HepG2 (cell line): ENCODE measurements around the gene HARBI1. TPM values are rescaled to one million over a fixed set of nuclear protein-coding genes. Genes with fewer than 3 reads are reported as not detected.

Experiments
- CEBPB ChIP-seq: IDR thresholded peaks from 2 replicates; pipeline ENCODE4 v1.6.1; 2011; ENCODE audit warnings: low read depth, low read length, improper control_type of control experiment, borderline replicate concordance
- CREB1 ChIP-seq, 2 experiments: fragments of 450-650 bp in 1 of 2; IDR thresholded peaks; 2 replicates each; pipeline ENCODE4 v1.6.1; 2016 to 2017; ENCODE audit warnings: control low read depth in 1 of 2, mild to moderate bottlenecking in 1 of 2, missing compliant biosample characterization in 1 of 2, missing genetic modification characterization in 1 of 2
- EEA1 ChIP-seq: sonication (generic); formaldehyde crosslinking; IDR thresholded peaks from 2 replicates; pipeline ENCODE4 v1.5.1; 2020; ENCODE audit warnings: mild to moderate bottlenecking, missing genetic modification reagents, borderline replicate concordance
- ELF1 ChIP-seq: sonication (generic); formaldehyde crosslinking; IDR thresholded peaks from 2 replicates; pipeline ENCODE4 v1.4.0; 2020; ENCODE audit warnings: missing genetic modification reagents
- FOXA3 ChIP-seq: IDR thresholded peaks from 2 replicates; pipeline ENCODE4 v1.6.1; 2016; ENCODE audit warnings: missing genetic modification reagents, missing compliant biosample characterization
- HMG20B ChIP-seq: conservative IDR thresholded peaks from 2 replicates; pipeline ENCODE4 v1.6.1; 2016; ENCODE audit warnings: missing genetic modification reagents, missing compliant biosample characterization
- NPAS2 ChIP-seq: sonication (generic); formaldehyde crosslinking; IDR thresholded peaks from 2 replicates; pipeline ENCODE4 v1.8.0; 2022; ENCODE audit warnings: mild to moderate bottlenecking, missing genetic modification reagents, borderline replicate concordance
- NR3C1 ChIP-seq: sonication (generic); formaldehyde crosslinking; IDR thresholded peaks from 2 replicates; pipeline ENCODE4 v1.4.0; 2020; ENCODE audit warnings: missing genetic modification reagents
- ZBTB20 ChIP-seq: sonication (generic); formaldehyde crosslinking; IDR thresholded peaks from 2 replicates; pipeline ENCODE4 v1.8.1; 2023; ENCODE audit warnings: missing genetic modification reagents, low read depth, mild to moderate bottlenecking, borderline replicate concordance
- ZBTB3 ChIP-seq: sonication (generic); formaldehyde crosslinking; IDR thresholded peaks from 2 replicates; pipeline ENCODE4 v1.4.0; 2020; ENCODE audit warnings: low read depth, mild to moderate bottlenecking, moderate library complexity, missing genetic modification reagents, borderline replicate concordance
- ZFYVE20 ChIP-seq: sonication (generic); formaldehyde crosslinking; IDR thresholded peaks from 2 replicates; pipeline ENCODE4 v1.8.0; 2023; ENCODE audit warnings: low read depth, mild to moderate bottlenecking, moderate library complexity, missing genetic modification reagents, borderline replicate concordance
- ZNF10 ChIP-seq: sonication (generic); formaldehyde crosslinking; IDR thresholded peaks from 2 replicates; pipeline ENCODE4 v1.4.0; 2020; ENCODE audit warnings: mild to moderate bottlenecking, low read depth, missing genetic modification reagents, borderline replicate concordance
- ZNF235 ChIP-seq: sonication (generic); formaldehyde crosslinking; IDR thresholded peaks from 2 replicates; pipeline ENCODE4 v1.8.1; 2023; ENCODE audit warnings: mild to moderate bottlenecking, missing genetic modification reagents, borderline replicate concordance
- ZNF367 ChIP-seq: sonication (generic); formaldehyde crosslinking; IDR thresholded peaks from 2 replicates; pipeline ENCODE4 v1.4.0; 2020; ENCODE audit warnings: missing genetic modification reagents, borderline replicate concordance
- ZNF44 ChIP-seq: sonication (generic); formaldehyde crosslinking; IDR thresholded peaks from 2 replicates; pipeline ENCODE4 v1.5.1; 2020; ENCODE audit warnings: mild to moderate bottlenecking, missing genetic modification reagents
- ZNF616 ChIP-seq: sonication (generic); formaldehyde crosslinking; IDR thresholded peaks from 2 replicates; pipeline ENCODE4 v1.5.0; 2020; ENCODE audit warnings: low read depth, mild to moderate bottlenecking, missing genetic modification reagents
- ZNF713 ChIP-seq: sonication (generic); formaldehyde crosslinking; IDR thresholded peaks from 2 replicates; pipeline ENCODE4 v1.4.0; 2020; ENCODE audit warnings: mild to moderate bottlenecking, missing genetic modification reagents
- polyA plus RNA-seq, 8 experiments: library from polyadenylated mRNA; depleted of rRNA in 3 of 8; stranded (reverse) in 7 of 8; unstranded in 1 of 8; fragments of >200 nt; fragmentation: Illumina TruSeq in 4 of 8; extraction: Trizol in 4 of 8; gene quantifications; 2 replicates each; pipeline versions ENCODE4 v1.2.1 to v1.2.3, GENCODE V29; 2011 to 2016; ENCODE audit warnings: low read depth in 4 of 8, missing spikeins in 1 of 8, mixed read lengths in 1 of 8; ENCODE audit not compliant: insufficient read depth in 1 of 8
- total RNA-seq, 5 experiments: library from RNA; depleted of rRNA; stranded (reverse); fragments of >200 nt; fragmentation: Illumina TruSeq; extraction: Trizol; gene quantifications; 2 replicates each; pipeline ENCODE4 v1.2.3, GENCODE V29; 2016; ENCODE audit warnings: low read depth in 1 of 5
- TF ChIP-seq, protein P1 (sequence below): IDR thresholded peaks from 2 replicates; pipeline ENCODE4 v1.6.1; 2012; ENCODE audit warnings: low read length, improper control_type of control experiment
- TF ChIP-seq, protein P2 (sequence below): sonication (generic); formaldehyde crosslinking; IDR thresholded peaks from 2 replicates; pipeline ENCODE4 v1.5.0; 2020; ENCODE audit warnings: missing genetic modification reagents
- TF ChIP-seq, protein P3 (sequence below): sonication (generic); formaldehyde crosslinking; IDR thresholded peaks from 2 replicates; pipeline ENCODE4 v1.8.0; 2022; ENCODE audit warnings: missing genetic modification reagents, low read depth, mild to moderate bottlenecking, borderline replicate concordance
- TF ChIP-seq, protein P4 (sequence below), 2 experiments: sonication (generic) in 1 of 2; formaldehyde crosslinking in 1 of 2; IDR thresholded peaks; 2 replicates each; pipeline versions ENCODE4 v1.5.1 to v1.6.1; 2011 to 2020; ENCODE audit warnings: borderline replicate concordance in 1 of 2, low read depth in 1 of 2, low read length in 1 of 2, mild to moderate bottlenecking in 1 of 2, missing genetic modification reagents in 1 of 2, moderate library complexity in 1 of 2

Gene HARBI1
- total and polyA plus RNA-seq, 2 of the 13 experiments (the other 11 are each of a cell fraction or from before 2014, with no cell fraction given), result 2.5 to 4.8 TPM

DNA sequence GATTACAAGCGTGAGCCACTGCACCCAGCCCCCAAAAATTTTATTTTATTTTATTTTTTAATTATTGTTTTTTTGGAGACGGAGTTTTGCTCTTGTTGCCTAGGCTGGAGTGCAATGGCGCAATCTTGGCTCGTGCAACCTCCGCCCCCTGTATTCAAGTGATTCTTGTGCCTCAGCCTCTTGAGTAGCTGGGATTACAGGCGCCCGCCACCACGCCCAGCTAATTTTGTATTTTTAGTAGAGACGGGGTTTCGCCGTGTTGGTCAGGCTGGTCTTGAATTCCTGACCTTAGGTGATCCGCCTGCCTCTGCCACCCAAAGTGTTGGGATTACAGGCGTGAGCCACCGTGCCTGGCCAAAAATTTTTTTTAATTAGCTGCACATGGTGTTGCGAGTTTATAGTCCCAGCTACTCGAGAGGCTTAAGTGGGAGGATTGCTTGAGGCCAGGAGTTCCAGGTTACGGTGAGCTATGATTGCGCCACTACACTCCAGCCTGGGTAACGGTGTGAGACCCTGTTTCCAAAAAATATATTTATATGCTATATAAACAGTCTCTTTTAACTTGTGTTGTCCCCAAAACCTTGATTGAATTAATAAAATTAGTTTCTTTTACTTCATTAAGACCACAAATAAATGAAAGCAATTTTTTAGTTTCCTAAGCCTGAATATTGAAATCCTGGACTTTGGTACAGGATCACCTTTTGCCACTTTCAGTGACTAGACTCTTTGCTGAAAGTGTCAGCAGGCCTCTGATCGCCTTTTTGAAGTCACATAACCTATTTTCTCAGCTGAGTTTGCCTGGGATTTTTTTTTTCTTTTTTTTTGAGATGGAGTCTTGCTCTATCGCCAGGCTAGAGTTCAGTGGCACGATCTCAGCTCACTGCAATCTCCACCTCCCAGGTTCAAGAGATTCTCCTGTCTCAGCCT is 16.5 kb upstream of the HARBI1 start (continued):
- TF ChIP-seq, protein P1, sequence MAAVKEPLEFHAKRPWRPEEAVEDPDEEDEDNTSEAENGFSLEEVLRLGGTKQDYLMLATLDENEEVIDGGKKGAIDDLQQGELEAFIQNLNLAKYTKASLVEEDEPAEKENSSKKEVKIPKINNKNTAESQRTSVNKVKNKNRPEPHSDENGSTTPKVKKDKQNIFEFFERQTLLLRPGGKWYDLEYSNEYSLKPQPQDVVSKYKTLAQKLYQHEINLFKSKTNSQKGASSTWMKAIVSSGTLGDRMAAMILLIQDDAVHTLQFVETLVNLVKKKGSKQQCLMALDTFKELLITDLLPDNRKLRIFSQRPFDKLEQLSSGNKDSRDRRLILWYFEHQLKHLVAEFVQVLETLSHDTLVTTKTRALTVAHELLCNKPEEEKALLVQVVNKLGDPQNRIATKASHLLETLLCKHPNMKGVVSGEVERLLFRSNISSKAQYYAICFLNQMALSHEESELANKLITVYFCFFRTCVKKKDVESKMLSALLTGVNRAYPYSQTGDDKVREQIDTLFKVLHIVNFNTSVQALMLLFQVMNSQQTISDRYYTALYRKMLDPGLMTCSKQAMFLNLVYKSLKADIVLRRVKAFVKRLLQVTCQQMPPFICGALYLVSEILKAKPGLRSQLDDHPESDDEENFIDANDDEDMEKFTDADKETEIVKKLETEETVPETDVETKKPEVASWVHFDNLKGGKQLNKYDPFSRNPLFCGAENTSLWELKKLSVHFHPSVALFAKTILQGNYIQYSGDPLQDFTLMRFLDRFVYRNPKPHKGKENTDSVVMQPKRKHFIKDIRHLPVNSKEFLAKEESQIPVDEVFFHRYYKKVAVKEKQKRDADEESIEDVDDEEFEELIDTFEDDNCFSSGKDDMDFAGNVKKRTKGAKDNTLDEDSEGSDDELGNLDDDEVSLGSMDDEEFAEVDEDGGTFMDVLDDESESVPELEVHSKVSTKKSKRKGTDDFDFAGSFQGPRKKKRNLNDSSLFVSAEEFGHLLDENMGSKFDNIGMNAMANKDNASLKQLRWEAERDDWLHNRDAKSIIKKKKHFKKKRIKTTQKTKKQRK, result no peak
- TF ChIP-seq HMG20B (no peak), ZNF616 (no peak), CEBPB (peak; percentile 70; the same call in 1 of the 2 replicates), CREB1 (IDR thresholded peaks at IDR 0.05) (no peak), CREB1 (CRISPR knock-in tag; IDR thresholded peaks at IDR 0.05) (no peak), ZNF713 (CRISPR knock-in tag) (no peak), ELF1 (CRISPR knock-in tag) (no peak), NR3C1 (no peak), ZNF10 (no peak), ZBTB20 (CRISPR knock-in tag) (no peak), ZNF44 (CRISPR knock-in tag) (no peak), NPAS2 (CRISPR knock-in tag) (no peak), ZNF367 (CRISPR knock-in tag) (no peak), ZNF235 (CRISPR knock-in tag) (no peak), ZFYVE20 (CRISPR knock-in tag) (no peak), EEA1 (CRISPR knock-in tag) (no peak), FOXA3 (CRISPR knock-in tag) (no peak), ZBTB3 (CRISPR knock-in tag) (no peak)
- TF ChIP-seq, protein P2, sequence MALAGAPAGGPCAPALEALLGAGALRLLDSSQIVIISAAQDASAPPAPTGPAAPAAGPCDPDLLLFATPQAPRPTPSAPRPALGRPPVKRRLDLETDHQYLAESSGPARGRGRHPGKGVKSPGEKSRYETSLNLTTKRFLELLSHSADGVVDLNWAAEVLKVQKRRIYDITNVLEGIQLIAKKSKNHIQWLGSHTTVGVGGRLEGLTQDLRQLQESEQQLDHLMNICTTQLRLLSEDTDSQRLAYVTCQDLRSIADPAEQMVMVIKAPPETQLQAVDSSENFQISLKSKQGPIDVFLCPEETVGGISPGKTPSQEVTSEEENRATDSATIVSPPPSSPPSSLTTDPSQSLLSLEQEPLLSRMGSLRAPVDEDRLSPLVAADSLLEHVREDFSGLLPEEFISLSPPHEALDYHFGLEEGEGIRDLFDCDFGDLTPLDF (CRISPR knock-in tag), result no peak
- TF ChIP-seq, protein P3, sequence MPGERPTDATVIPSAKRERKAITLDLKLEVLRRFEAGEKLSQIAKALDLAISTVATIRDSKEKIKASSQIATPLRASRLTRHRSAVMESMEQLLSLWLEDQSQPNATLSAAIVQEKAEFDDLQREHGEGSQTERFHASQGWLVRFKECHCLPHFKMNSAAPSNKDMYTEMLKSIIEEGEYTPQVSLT (CRISPR knock-in tag), result no peak
- TF ChIP-seq, protein P4, sequence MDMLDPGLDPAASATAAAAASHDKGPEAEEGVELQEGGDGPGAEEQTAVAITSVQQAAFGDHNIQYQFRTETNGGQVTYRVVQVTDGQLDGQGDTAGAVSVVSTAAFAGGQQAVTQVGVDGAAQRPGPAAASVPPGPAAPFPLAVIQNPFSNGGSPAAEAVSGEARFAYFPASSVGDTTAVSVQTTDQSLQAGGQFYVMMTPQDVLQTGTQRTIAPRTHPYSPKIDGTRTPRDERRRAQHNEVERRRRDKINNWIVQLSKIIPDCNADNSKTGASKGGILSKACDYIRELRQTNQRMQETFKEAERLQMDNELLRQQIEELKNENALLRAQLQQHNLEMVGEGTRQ (IDR thresholded peaks at IDR 0.05; ENCODE audit: low read depth, low read length), result no peak
- TF ChIP-seq, protein P4 (CRISPR knock-in tag; IDR thresholded peaks at IDR 0.05; ENCODE audit: borderline replicate concordance), result no peak
